HepG2 (cell line): ENCODE measurements around the gene TEX19. TPM values are rescaled to one million over a fixed set of nuclear protein-coding genes. Genes with fewer than 3 reads are reported as not detected.
A peak's percentile ranks its signal among the peaks of the same experiment; 100 is the strongest.

Experiments
- BORCS8-MEF2B ChIP-seq: sonication (generic); formaldehyde crosslinking; IDR thresholded peaks from 2 replicates; pipeline ENCODE4 v1.8.0; 2022; ENCODE audit warnings: mild to moderate bottlenecking, missing genetic modification reagents
- DMTF1 ChIP-seq: sonication (generic); formaldehyde crosslinking; IDR thresholded peaks from 2 replicates; pipeline ENCODE4 v1.4.0; 2020; ENCODE audit warnings: mild to moderate bottlenecking, missing genetic modification reagents
- HIVEP1 ChIP-seq: sonication (generic); formaldehyde crosslinking; IDR thresholded peaks from 2 replicates; pipeline ENCODE4 v1.4.0; 2020; ENCODE audit warnings: mild to moderate bottlenecking, missing genetic modification reagents
- HMGA1 ChIP-seq: sonication (generic); formaldehyde crosslinking; conservative IDR thresholded peaks from 2 replicates; pipeline ENCODE4 v1.4.0; 2020; ENCODE audit warnings: missing genetic modification reagents
- HNF4A ChIP-seq: sonication (generic); formaldehyde crosslinking; IDR thresholded peaks from 2 replicates; pipeline ENCODE4 v1.4.0; 2020; ENCODE audit warnings: missing genetic modification reagents
- JARID2 ChIP-seq: sonication (generic); formaldehyde crosslinking; IDR thresholded peaks from 2 replicates; pipeline ENCODE4 v1.8.1; 2023; ENCODE audit warnings: missing genetic modification reagents, inconsistent platforms; ENCODE audit not compliant: insufficient replicate concordance
- KMT2A ChIP-seq: sonication (generic); formaldehyde crosslinking; IDR thresholded peaks from 2 replicates; pipeline ENCODE4 v1.4.0; 2020; ENCODE audit warnings: missing genetic modification reagents
- LCORL ChIP-seq, 2 experiments: fragments of 450-650 bp in 1 of 2; sonication (generic) in 1 of 2; formaldehyde crosslinking in 1 of 2; IDR thresholded peaks; 2 replicates each; pipeline versions ENCODE4 v1.5.0 to v1.6.1; 2017 to 2020; ENCODE audit warnings: antibody characterized with exemption in 1 of 2, missing genetic modification reagents in 1 of 2
- MIER2 ChIP-seq: IDR thresholded peaks from 2 replicates; pipeline ENCODE4 v1.6.1; 2016; ENCODE audit warnings: missing biosample characterization, missing genetic modification reagents
- RELA ChIP-seq: sonication (generic); formaldehyde crosslinking; IDR thresholded peaks from 2 replicates; pipeline ENCODE4 v1.4.0; 2020; ENCODE audit warnings: missing genetic modification reagents
- RORA ChIP-seq: sonication (generic); formaldehyde crosslinking; IDR thresholded peaks from 2 replicates; pipeline ENCODE4 v1.5.0; 2020; ENCODE audit warnings: mild to moderate bottlenecking, missing genetic modification reagents, moderate library complexity
- SUZ12 ChIP-seq: fragments of 150-350 bp; IDR thresholded peaks from 2 replicates; pipeline ENCODE4 v1.6.1; 2014; ENCODE audit warnings: low read depth, low read length
- ZFAT ChIP-seq: sonication (generic); formaldehyde crosslinking; conservative IDR thresholded peaks from 2 replicates; pipeline ENCODE4 v1.8.1; 2023; ENCODE audit warnings: missing genetic modification reagents, inconsistent platforms
- ZKSCAN1 ChIP-seq: fragments of 150-350 bp; IDR thresholded peaks from 2 replicates; pipeline ENCODE4 v1.6.1; 2014; ENCODE audit warnings: low read length
- ZNF256 ChIP-seq: sonication (generic); formaldehyde crosslinking; conservative IDR thresholded peaks from 2 replicates; pipeline ENCODE4 v1.4.0; 2020; ENCODE audit warnings: missing genetic modification reagents
- ZNF335 ChIP-seq: sonication (generic); formaldehyde crosslinking; IDR thresholded peaks from 2 replicates; pipeline ENCODE4 v1.4.0; 2020; ENCODE audit warnings: missing genetic modification reagents
- ZNF530 ChIP-seq: sonication (generic); formaldehyde crosslinking; IDR thresholded peaks from 2 replicates; pipeline ENCODE4 v1.5.0; 2020; ENCODE audit warnings: low read depth, mild to moderate bottlenecking, missing genetic modification reagents
- ZNF562 ChIP-seq: sonication (generic); formaldehyde crosslinking; IDR thresholded peaks from 2 replicates; pipeline ENCODE4 v1.8.0; 2022; ENCODE audit warnings: missing genetic modification reagents, borderline replicate concordance
- ZNF766 ChIP-seq: sonication (generic); formaldehyde crosslinking; IDR thresholded peaks from 2 replicates; pipeline ENCODE4 v1.5.0; 2020; ENCODE audit warnings: missing genetic modification reagents, borderline replicate concordance
- polyA plus RNA-seq, 8 experiments: library from polyadenylated mRNA; depleted of rRNA in 3 of 8; stranded (reverse) in 7 of 8; unstranded in 1 of 8; fragments of >200 nt; fragmentation: Illumina TruSeq in 4 of 8; extraction: Trizol in 4 of 8; gene quantifications; 2 replicates each; pipeline versions ENCODE4 v1.2.1 to v1.2.3, GENCODE V29; 2011 to 2016; ENCODE audit warnings: low read depth in 4 of 8, missing spikeins in 1 of 8, mixed read lengths in 1 of 8; ENCODE audit not compliant: insufficient read depth in 1 of 8
- total RNA-seq, 5 experiments: library from RNA; depleted of rRNA; stranded (reverse); fragments of >200 nt; fragmentation: Illumina TruSeq; extraction: Trizol; gene quantifications; 2 replicates each; pipeline ENCODE4 v1.2.3, GENCODE V29; 2016; ENCODE audit warnings: low read depth in 1 of 5
- TF ChIP-seq, protein P1 (sequence below): IDR thresholded peaks from 2 replicates; pipeline ENCODE4 v1.6.1; 2016; ENCODE audit warnings: missing biosample characterization, missing genetic modification reagents, low read depth
- TF ChIP-seq, protein P2 (sequence below): sonication (generic); formaldehyde crosslinking; IDR thresholded peaks from 2 replicates; pipeline ENCODE4 v1.8.1; 2023; ENCODE audit warnings: mild to moderate bottlenecking, missing genetic modification reagents
- TF ChIP-seq, protein P3 (sequence below): sonication (generic); formaldehyde crosslinking; IDR thresholded peaks from 2 replicates; pipeline ENCODE4 v1.9.0; 2022; ENCODE audit warnings: low read depth, missing genetic modification reagents
- TF ChIP-seq, protein P4 (sequence below): sonication (generic); formaldehyde crosslinking; conservative IDR thresholded peaks from 2 replicates; pipeline ENCODE4 v1.4.0; 2020; ENCODE audit warnings: missing genetic modification reagents

TEX19 gene
- total and polyA plus RNA-seq, 2 of the 13 experiments (the other 11 are each of a cell fraction or from before 2014, with no cell fraction given): 1.3 to 6.0 TPM

DNA sequence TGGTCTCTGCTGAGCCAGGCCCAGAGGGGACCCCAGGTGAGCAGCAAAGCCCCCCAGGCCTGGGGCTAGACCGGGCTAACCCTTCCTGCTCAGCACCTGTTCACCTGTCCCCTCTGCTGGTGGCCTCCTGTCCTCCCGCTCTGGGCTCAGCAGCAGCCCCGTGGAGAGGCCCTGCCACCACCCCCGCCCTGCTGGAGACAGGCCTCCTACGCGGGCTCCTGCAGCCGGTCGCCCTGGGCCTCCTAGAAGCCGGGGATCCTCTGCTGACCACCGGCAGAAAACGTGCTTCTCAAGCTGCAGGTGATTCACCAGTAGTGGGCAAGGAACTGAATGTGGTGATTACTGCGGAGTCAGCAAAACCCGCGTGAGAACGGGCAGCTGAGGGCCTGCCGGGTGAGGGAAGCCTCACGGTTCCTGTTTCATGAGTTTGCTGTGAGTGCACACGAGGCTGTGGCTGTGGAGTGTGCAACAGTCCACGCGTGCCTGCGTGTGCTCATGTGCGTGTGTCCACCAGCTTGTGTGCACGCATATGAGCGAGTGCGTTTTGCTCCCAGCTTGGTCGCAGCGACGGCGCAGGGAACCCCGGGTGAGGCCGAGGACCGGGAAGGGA is 26.3 kb upstream of the TEX19 start (continued):
- TF ChIP-seq JARID2: no peak
- TF ChIP-seq, protein P1, sequence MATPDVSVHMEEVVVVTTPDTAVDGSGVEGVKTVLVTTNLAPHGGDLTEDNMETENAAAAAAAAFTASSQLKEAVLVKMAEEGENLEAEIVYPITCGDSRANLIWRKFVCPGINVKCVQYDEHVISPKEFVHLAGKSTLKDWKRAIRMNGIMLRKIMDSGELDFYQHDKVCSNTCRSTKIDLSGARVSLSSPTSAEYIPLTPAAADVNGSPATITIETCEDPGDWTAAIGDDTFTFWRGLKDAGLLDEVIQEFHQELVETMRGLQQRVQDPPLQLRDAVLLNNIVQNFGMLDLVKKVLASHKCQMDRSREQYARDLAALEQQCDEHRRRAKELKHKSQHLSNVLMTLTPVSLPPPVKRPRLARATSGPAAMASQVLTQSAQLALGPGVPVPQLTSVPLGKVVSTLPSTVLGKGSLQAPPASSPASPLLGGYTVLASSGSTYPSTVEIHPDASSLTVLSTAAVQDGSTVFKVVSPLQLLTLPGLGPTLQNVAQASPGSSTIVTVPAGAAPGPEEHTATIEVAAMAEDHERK: no peak
- TF ChIP-seq ZNF335 (CRISPR knock-in tag): no peak
- TF ChIP-seq ZFAT (CRISPR knock-in tag): no peak
- no peak for TF ChIP-seq ZNF256 (CRISPR knock-in tag)
- TF ChIP-seq RORA (CRISPR knock-in tag): no peak
- no peak for TF ChIP-seq DMTF1 (CRISPR knock-in tag)
- TF ChIP-seq ZKSCAN1: no peak
- no peak for TF ChIP-seq ZNF530
- no peak for TF ChIP-seq RELA (CRISPR knock-in tag)
- peak; percentile 66 for TF ChIP-seq HIVEP1
- no peak for TF ChIP-seq MIER2 (CRISPR knock-in tag)
- TF ChIP-seq, protein P2, sequence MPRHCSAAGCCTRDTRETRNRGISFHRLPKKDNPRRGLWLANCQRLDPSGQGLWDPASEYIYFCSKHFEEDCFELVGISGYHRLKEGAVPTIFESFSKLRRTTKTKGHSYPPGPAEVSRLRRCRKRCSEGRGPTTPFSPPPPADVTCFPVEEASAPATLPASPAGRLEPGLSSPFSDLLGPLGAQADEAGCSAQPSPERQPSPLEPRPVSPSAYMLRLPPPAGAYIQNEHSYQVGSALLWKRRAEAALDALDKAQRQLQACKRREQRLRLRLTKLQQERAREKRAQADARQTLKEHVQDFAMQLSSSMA: no peak
- no peak for TF ChIP-seq ZNF562 (CRISPR knock-in tag)
- TF ChIP-seq, protein P3, sequence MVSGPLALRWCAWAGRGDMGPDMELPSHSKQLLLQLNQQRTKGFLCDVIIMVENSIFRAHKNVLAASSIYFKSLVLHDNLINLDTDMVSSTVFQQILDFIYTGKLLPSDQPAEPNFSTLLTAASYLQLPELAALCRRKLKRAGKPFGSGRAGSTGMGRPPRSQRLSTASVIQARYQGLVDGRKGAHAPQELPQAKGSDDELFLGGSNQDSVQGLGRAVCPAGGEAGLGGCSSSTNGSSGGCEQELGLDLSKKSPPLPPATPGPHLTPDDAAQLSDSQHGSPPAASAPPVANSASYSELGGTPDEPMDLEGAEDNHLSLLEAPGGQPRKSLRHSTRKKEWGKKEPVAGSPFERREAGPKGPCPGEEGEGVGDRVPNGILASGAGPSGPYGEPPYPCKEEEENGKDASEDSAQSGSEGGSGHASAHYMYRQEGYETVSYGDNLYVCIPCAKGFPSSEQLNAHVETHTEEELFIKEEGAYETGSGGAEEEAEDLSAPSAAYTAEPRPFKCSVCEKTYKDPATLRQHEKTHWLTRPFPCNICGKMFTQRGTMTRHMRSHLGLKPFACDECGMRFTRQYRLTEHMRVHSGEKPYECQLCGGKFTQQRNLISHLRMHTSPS: no peak
- no peak for TF ChIP-seq KMT2A
- TF ChIP-seq HMGA1 (CRISPR knock-in tag): no peak
- 0 out of 2 replicates have a peak, but pooled peaks have one; percentile 0 for TF ChIP-seq HNF4A (CRISPR knock-in tag)
- TF ChIP-seq, protein P4, sequence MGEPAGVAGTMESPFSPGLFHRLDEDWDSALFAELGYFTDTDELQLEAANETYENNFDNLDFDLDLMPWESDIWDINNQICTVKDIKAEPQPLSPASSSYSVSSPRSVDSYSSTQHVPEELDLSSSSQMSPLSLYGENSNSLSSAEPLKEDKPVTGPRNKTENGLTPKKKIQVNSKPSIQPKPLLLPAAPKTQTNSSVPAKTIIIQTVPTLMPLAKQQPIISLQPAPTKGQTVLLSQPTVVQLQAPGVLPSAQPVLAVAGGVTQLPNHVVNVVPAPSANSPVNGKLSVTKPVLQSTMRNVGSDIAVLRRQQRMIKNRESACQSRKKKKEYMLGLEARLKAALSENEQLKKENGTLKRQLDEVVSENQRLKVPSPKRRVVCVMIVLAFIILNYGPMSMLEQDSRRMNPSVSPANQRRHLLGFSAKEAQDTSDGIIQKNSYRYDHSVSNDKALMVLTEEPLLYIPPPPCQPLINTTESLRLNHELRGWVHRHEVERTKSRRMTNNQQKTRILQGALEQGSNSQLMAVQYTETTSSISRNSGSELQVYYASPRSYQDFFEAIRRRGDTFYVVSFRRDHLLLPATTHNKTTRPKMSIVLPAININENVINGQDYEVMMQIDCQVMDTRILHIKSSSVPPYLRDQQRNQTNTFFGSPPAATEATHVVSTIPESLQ (CRISPR knock-in tag): no peak
- no peak for TF ChIP-seq BORCS8-MEF2B (CRISPR knock-in tag)
- TF ChIP-seq SUZ12: no peak
- no peak for TF ChIP-seq ZNF766
- TF ChIP-seq LCORL (IDR thresholded peaks at IDR 0.05): no peak
- TF ChIP-seq LCORL (CRISPR knock-in tag; IDR thresholded peaks at IDR 0.05): no peak
